HEK293 (cell line): Measurements from ENCODE around the gene OR10AD1.
A peak's percentile ranks its signal among the peaks of the same experiment; 100 is the strongest.

Source experiments
- CTCF ChIA-PET: fragments of 350-600 bp; formaldehyde crosslinking; extraction: SDS; loops from one replicate; lab custom pipeline; 2021; ENCODE audit warnings: antibody characterized with exemption; lab: Yijun Ruan, JAX
- POLR2A ChIA-PET: fragments of 300-600 bp; formaldehyde crosslinking; extraction: SDS; loops from one replicate; lab custom pipeline; 2020; ENCODE audit warnings: antibody characterized with exemption, inconsistent platforms; lab: Yijun Ruan, JAX
- H3K27ac ChIP-seq: fragments of 200-500 bp; sonication (Bioruptor generic); 2 replicates; pipeline ENCODE4 v1.5.1; 2014; ENCODE audit warnings: low read depth, low read length, control low read depth, inconsistent platforms; ENCODE audit errors: extremely low read depth
- H3K36me3 ChIP-seq, 2 experiments: fragments of 200-500 bp in 1 of 2; sonication (Bioruptor generic) in 1 of 2; 1 replicate in 1 of 2; 2 replicates in 1 of 2; pipeline ENCODE4 v1.5.1; 2014 to 2017; ENCODE audit warnings: inconsistent platforms in 2 of 2, low read length in 2 of 2; ENCODE audit not compliant: control insufficient read depth in 2 of 2, insufficient read depth in 1 of 2
- H3K4me1 ChIP-seq: fragments of 200-500 bp; sonication (Bioruptor generic); 2 replicates; pipeline ENCODE4 v1.5.1; 2014; ENCODE audit warnings: mild to moderate bottlenecking, low read length, inconsistent platforms; ENCODE audit not compliant: control insufficient read depth, insufficient read depth
- H3K4me3 ChIP-seq: 2 replicates; pipeline ENCODE4 v1.5.1; 2011; ENCODE audit warnings: low read depth, mild to moderate bottlenecking, control low read depth, low read length, moderate library complexity
- H3K9me3 ChIP-seq: fragments of 200-500 bp; sonication (Bioruptor generic); 2 replicates; pipeline ENCODE4 v1.5.1; 2014; ENCODE audit warnings: low read depth, low read length, inconsistent platforms; ENCODE audit not compliant: control insufficient read depth, insufficient read depth
- EGR2 ChIP-seq: fragments of 450-650 bp; formaldehyde crosslinking; IDR thresholded peaks from 2 replicates; pipeline ENCODE4 v1.5.1; 2016; ENCODE audit warnings: low read depth, missing biosample characterization, missing genetic modification characterization
- HOXA7 ChIP-seq: sonication (generic); formaldehyde crosslinking; IDR thresholded peaks from 2 replicates; pipeline ENCODE4 v1.8.1; 2022; ENCODE audit warnings: missing genetic modification reagents, borderline replicate concordance
- HOXC10 ChIP-seq: sonication (generic); formaldehyde crosslinking; IDR thresholded peaks from 2 replicates; pipeline ENCODE4 v1.8.1; 2023; ENCODE audit warnings: mild to moderate bottlenecking, missing genetic modification reagents
- PATZ1 ChIP-seq: fragments of 450-650 bp; formaldehyde crosslinking; IDR thresholded peaks from 2 replicates; pipeline ENCODE4 v1.5.1; 2016; ENCODE audit warnings: missing biosample characterization, missing genetic modification characterization
- SP7 ChIP-seq: fragments of 450-650 bp; formaldehyde crosslinking; IDR thresholded peaks from 2 replicates; pipeline ENCODE4 v1.5.1; 2016; ENCODE audit warnings: missing biosample characterization, missing genetic modification characterization
- ZFHX2 ChIP-seq: fragments of 450-650 bp; formaldehyde crosslinking; conservative IDR thresholded peaks from 2 replicates; pipeline ENCODE4 v1.5.1; 2016; ENCODE audit warnings: missing biosample characterization, missing genetic modification characterization
- ZNF221 ChIP-seq: fragments of 450-650 bp; formaldehyde crosslinking; IDR thresholded peaks from 2 replicates; pipeline ENCODE4 v1.5.1; 2017; ENCODE audit warnings: missing biosample characterization, missing genetic modification characterization, borderline replicate concordance
- ZNF239 ChIP-seq: fragments of 450-650 bp; formaldehyde crosslinking; IDR thresholded peaks from 2 replicates; pipeline ENCODE4 v1.5.1; 2016; ENCODE audit warnings: missing biosample characterization, missing genetic modification characterization
- ZNF292 ChIP-seq: fragments of 450-650 bp; formaldehyde crosslinking; IDR thresholded peaks from 2 replicates; pipeline ENCODE4 v1.5.1; 2016; ENCODE audit warnings: low read depth, missing biosample characterization, missing genetic modification characterization, borderline replicate concordance
- ZNF341 ChIP-seq: fragments of 450-650 bp; formaldehyde crosslinking; IDR thresholded peaks from 2 replicates; pipeline ENCODE4; 2016; ENCODE audit warnings: low read depth, missing biosample characterization, missing genetic modification characterization
- ZNF366 ChIP-seq: fragments of 450-650 bp; formaldehyde crosslinking; conservative IDR thresholded peaks from 2 replicates; pipeline ENCODE4 v1.5.1; 2016; ENCODE audit warnings: missing biosample characterization, missing genetic modification characterization
- ZNF394 ChIP-seq: fragments of 450-650 bp; formaldehyde crosslinking; IDR thresholded peaks from 2 replicates; pipeline ENCODE4 v1.5.1; 2016; ENCODE audit warnings: missing biosample characterization, missing genetic modification characterization, mild to moderate bottlenecking, moderate library complexity, borderline replicate concordance
- ZNF521 ChIP-seq: fragments of 450-650 bp; formaldehyde crosslinking; IDR thresholded peaks from 2 replicates; pipeline ENCODE4 v1.5.1; 2017; ENCODE audit warnings: missing biosample characterization, mild to moderate bottlenecking, missing genetic modification characterization
- TF ChIP-seq, protein P1 (sequence below): fragments of 450-650 bp; formaldehyde crosslinking; IDR thresholded peaks from 2 replicates; pipeline ENCODE4 v1.5.1; 2016; ENCODE audit warnings: missing biosample characterization, missing genetic modification characterization, borderline replicate concordance
- TF ChIP-seq, protein P2 (sequence below): fragments of 450-650 bp; formaldehyde crosslinking; IDR thresholded peaks from 2 replicates; pipeline ENCODE4 v1.5.1; 2016; ENCODE audit warnings: missing biosample characterization, missing genetic modification characterization
- TF ChIP-seq, protein P3 (sequence below): fragments of 450-650 bp; formaldehyde crosslinking; IDR thresholded peaks from 2 replicates; pipeline ENCODE4 v1.5.1; 2016; ENCODE audit warnings: missing biosample characterization, missing genetic modification characterization, low read depth
- TF ChIP-seq, protein P4 (sequence below): fragments of 450-650 bp; formaldehyde crosslinking; IDR thresholded peaks from 2 replicates; pipeline ENCODE4 v1.5.1; 2016; ENCODE audit warnings: missing biosample characterization, missing genetic modification characterization

OR10AD1 gene

GRCh38 chr12:48182631-48183030 is 20.5 kb downstream of the OR10AD1 start (continued):
- TF ChIP-seq, protein P1, sequence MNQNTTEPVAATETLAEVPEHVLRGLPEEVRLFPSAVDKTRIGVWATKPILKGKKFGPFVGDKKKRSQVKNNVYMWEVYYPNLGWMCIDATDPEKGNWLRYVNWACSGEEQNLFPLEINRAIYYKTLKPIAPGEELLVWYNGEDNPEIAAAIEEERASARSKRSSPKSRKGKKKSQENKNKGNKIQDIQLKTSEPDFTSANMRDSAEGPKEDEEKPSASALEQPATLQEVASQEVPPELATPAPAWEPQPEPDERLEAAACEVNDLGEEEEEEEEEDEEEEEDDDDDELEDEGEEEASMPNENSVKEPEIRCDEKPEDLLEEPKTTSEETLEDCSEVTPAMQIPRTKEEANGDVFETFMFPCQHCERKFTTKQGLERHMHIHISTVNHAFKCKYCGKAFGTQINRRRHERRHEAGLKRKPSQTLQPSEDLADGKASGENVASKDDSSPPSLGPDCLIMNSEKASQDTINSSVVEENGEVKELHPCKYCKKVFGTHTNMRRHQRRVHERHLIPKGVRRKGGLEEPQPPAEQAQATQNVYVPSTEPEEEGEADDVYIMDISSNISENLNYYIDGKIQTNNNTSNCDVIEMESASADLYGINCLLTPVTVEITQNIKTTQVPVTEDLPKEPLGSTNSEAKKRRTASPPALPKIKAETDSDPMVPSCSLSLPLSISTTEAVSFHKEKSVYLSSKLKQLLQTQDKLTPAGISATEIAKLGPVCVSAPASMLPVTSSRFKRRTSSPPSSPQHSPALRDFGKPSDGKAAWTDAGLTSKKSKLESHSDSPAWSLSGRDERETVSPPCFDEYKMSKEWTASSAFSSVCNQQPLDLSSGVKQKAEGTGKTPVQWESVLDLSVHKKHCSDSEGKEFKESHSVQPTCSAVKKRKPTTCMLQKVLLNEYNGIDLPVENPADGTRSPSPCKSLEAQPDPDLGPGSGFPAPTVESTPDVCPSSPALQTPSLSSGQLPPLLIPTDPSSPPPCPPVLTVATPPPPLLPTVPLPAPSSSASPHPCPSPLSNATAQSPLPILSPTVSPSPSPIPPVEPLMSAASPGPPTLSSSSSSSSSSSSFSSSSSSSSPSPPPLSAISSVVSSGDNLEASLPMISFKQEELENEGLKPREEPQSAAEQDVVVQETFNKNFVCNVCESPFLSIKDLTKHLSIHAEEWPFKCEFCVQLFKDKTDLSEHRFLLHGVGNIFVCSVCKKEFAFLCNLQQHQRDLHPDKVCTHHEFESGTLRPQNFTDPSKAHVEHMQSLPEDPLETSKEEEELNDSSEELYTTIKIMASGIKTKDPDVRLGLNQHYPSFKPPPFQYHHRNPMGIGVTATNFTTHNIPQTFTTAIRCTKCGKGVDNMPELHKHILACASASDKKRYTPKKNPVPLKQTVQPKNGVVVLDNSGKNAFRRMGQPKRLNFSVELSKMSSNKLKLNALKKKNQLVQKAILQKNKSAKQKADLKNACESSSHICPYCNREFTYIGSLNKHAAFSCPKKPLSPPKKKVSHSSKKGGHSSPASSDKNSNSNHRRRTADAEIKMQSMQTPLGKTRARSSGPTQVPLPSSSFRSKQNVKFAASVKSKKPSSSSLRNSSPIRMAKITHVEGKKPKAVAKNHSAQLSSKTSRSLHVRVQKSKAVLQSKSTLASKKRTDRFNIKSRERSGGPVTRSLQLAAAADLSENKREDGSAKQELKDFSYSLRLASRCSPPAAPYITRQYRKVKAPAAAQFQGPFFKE = no peak
- TF ChIP-seq ZNF239 (tag by site-specific recombination) (no peak), SP7 (no peak), HOXC10 (CRISPR knock-in tag) (no peak), ZNF221 (tag by site-specific recombination) (no peak)

GRCh38 chr12:48180857-48181495 is 22.1 kb downstream of the OR10AD1 start:
- no peak overlapping the region for H3K4me3 ChIP-seq
- POLR2A ChIA-PET = no interaction called here
- H3K4me1 ChIP-seq = 0 out of 2 replicates have a peak, but pooled peaks cover 1% of the 10 kb centered on the region
- TF ChIP-seq EGR2 = peak; percentile 87
- no peak for TF ChIP-seq ZNF521
- TF ChIP-seq, protein P2, sequence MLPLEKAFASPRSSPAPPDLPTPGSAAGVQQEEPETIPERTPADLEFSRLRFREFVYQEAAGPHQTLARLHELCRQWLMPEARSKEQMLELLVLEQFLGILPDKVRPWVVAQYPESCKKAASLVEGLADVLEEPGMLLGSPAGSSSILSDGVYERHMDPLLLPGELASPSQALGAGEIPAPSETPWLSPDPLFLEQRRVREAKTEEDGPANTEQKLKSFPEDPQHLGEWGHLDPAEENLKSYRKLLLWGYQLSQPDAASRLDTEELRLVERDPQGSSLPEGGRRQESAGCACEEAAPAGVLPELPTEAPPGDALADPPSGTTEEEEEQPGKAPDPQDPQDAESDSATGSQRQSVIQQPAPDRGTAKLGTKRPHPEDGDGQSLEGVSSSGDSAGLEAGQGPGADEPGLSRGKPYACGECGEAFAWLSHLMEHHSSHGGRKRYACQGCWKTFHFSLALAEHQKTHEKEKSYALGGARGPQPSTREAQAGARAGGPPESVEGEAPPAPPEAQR = no peak
- no peak for TF ChIP-seq PATZ1
- TF ChIP-seq ZFHX2 (tag by site-specific recombination) = peak; percentile 66
- no peak for TF ChIP-seq ZNF292
- peak; percentile 23; the same call in 1 of the 2 replicates for TF ChIP-seq ZNF394 (tag by site-specific recombination)
- TF ChIP-seq HOXA7 = no peak
- TF ChIP-seq, protein P3, sequence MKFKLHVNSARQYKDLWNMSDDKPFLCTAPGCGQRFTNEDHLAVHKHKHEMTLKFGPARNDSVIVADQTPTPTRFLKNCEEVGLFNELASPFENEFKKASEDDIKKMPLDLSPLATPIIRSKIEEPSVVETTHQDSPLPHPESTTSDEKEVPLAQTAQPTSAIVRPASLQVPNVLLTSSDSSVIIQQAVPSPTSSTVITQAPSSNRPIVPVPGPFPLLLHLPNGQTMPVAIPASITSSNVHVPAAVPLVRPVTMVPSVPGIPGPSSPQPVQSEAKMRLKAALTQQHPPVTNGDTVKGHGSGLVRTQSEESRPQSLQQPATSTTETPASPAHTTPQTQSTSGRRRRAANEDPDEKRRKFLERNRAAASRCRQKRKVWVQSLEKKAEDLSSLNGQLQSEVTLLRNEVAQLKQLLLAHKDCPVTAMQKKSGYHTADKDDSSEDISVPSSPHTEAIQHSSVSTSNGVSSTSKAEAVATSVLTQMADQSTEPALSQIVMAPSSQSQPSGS = 0 out of 2 replicates have a peak, but pooled peaks have one; percentile 27
- TF ChIP-seq ZNF341 (tag by site-specific recombination) = no peak
- 0 out of 2 replicates have a peak, but pooled peaks have one; percentile 4 for TF ChIP-seq ZNF366 (tag by site-specific recombination)
- TF ChIP-seq, protein P4, sequence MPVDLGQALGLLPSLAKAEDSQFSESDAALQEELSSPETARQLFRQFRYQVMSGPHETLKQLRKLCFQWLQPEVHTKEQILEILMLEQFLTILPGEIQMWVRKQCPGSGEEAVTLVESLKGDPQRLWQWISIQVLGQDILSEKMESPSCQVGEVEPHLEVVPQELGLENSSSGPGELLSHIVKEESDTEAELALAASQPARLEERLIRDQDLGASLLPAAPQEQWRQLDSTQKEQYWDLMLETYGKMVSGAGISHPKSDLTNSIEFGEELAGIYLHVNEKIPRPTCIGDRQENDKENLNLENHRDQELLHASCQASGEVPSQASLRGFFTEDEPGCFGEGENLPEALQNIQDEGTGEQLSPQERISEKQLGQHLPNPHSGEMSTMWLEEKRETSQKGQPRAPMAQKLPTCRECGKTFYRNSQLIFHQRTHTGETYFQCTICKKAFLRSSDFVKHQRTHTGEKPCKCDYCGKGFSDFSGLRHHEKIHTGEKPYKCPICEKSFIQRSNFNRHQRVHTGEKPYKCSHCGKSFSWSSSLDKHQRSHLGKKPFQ = no peak
- H3K36me3 ChIP-seq = no peaks in the 10 kb centered on the region
- H3K9me3 ChIP-seq = no peaks in the 10 kb centered on the region
- CTCF ChIA-PET = interaction anchor here (0.6 to 2.6 kb wide), 4 partner anchors 9 to 1161 kb away, joined by 3 to 13 read pairs (median 4); no protein-coding TSS in a partner anchor
- H3K27ac ChIP-seq = no peak overlapping the region
